ENCODE measurements around the gene ANGPTL5. TPM values are rescaled to one million over a fixed set of nuclear protein-coding genes. Genes with fewer than 3 reads are reported as not detected.

Gene ANGPTL5
- total RNA-seq, 2 experiments from 2014 or later, result not detected

DNA sequence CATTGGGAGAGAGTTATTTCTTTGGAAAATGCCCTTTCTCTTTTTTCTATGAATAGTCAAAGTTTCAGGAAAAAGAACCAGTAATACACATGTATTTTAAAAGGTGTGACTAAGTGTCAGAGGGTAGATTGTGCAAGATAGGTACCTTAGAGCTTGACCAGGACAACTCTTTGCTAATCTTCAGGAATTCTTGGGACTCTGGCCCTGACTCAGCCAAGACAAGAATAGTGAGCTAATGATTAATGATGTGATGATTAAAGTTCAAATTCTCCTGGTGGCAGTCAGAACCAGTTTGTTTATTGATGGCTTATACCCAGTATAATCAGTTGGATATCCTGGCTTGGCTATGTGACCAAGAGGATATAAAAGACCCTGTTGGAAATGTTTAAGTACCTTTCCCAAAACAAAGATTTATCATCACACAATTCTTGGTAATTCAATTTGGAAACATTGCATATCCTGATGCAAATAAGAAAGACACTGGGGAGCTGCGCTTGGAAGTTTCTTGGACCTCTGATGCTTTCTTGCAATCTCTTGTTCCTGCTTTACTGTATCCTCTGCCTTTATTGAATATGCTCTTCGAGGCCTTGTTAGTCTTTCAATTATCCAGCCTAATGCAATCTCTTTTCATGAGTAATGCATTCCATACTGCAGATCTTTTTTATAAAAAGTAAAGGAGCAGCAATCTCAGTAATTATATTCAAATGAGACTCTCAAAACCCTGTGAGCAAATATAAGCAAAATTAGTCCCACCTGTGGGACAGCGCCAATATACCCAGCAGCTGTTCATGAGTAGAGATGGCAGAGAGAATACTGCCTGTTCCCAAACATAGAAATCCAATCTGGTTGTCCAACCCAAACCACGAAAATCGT lies 49.5 kb downstream of the ANGPTL5 start:
- no peaks in the 10 kb centered on the region for H3K4me1 Mint-ChIP-seq (ENCODE audit: low read depth)
- CTCF ChIA-PET, result interaction anchor here (0.9 kb wide), 1 partner anchor 139 kb away, joined by 3 read pairs; no protein-coding TSS in a partner anchor
- H3K27ac Mint-ChIP-seq, result no peak overlapping the region
- H3K9me3 Mint-ChIP-seq, result no peaks in the 10 kb centered on the region
- no peak for ATAC-seq
- TF ChIP-seq, protein P1, sequence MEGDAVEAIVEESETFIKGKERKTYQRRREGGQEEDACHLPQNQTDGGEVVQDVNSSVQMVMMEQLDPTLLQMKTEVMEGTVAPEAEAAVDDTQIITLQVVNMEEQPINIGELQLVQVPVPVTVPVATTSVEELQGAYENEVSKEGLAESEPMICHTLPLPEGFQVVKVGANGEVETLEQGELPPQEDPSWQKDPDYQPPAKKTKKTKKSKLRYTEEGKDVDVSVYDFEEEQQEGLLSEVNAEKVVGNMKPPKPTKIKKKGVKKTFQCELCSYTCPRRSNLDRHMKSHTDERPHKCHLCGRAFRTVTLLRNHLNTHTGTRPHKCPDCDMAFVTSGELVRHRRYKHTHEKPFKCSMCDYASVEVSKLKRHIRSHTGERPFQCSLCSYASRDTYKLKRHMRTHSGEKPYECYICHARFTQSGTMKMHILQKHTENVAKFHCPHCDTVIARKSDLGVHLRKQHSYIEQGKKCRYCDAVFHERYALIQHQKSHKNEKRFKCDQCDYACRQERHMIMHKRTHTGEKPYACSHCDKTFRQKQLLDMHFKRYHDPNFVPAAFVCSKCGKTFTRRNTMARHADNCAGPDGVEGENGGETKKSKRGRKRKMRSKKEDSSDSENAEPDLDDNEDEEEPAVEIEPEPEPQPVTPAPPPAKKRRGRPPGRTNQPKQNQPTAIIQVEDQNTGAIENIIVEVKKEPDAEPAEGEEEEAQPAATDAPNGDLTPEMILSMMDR (IDR thresholded peaks at IDR 0.05), result no peak
- intact Hi-C loops (cut with micrococcal nuclease), result no loop called here
- peaks cover 13% of the 10 kb centered on the region for H3K27me3 Mint-ChIP-seq
- no peak for DNase-seq
- H3K36me3 Mint-ChIP-seq (ENCODE audit: low read depth), result no peaks in the 10 kb centered on the region
- no peak overlapping the region for H3K4me3 Mint-ChIP-seq
- POLR2A ChIA-PET, result no interaction called here

- Mint-ChIP-seq H3K27ac (no peak overlapping the region), H3K4me1 (ENCODE audit: low read depth) (no peaks in the 10 kb centered on the region), H3K4me3 (no peak overlapping the region), H3K36me3 (ENCODE audit: low read depth) (no peaks in the 10 kb centered on the region), H3K27me3 (peaks cover 14% of the 10 kb centered on the region), H3K9me3 (no peaks in the 10 kb centered on the region)
- POLR2A ChIA-PET, result no interaction called here
- DNase-seq, result no peak
- CTCF ChIA-PET, result interaction anchor here (0.6 to 3.4 kb wide), 4 partner anchors 16 to 801 kb away, joined by 3 to 22 read pairs (median 3); partner anchors contain the start of gene CEP126
- TF ChIP-seq, protein P1 (IDR thresholded peaks at IDR 0.05), result no peak
- ATAC-seq, result no peak
- intact Hi-C loops (cut with micrococcal nuclease), result no loop called here
Measured at GRCh38 chr11:101864098-101864497, 52.2 kb downstream of the ANGPTL5 start.

- H3K36me3 Mint-ChIP-seq (ENCODE audit: low read depth), result no peaks in the 10 kb centered on the region
- H3K4me1 Mint-ChIP-seq (ENCODE audit: low read depth), result no peaks in the 10 kb centered on the region
- ChIA-PET POLR2A (no interaction called here), CTCF (interaction anchor here (3.4 kb wide), 1 partner anchor 144 kb away, joined by 22 read pairs; no protein-coding TSS in a partner anchor)
- H3K27ac Mint-ChIP-seq, result no peak overlapping the region
- no peaks in the 10 kb centered on the region for H3K9me3 Mint-ChIP-seq
- DNase-seq (no peak), ATAC-seq (no peak)
- TF ChIP-seq, protein P1 (IDR thresholded peaks at IDR 0.05), result no peak
- intact Hi-C loops (cut with micrococcal nuclease), result no loop called here
- peaks cover 13% of the 10 kb centered on the region for H3K27me3 Mint-ChIP-seq
- H3K4me3 Mint-ChIP-seq, result no peak overlapping the region
Measured at GRCh38 chr11:101863361-101863760, 53.0 kb downstream of the ANGPTL5 start.

DNA sequence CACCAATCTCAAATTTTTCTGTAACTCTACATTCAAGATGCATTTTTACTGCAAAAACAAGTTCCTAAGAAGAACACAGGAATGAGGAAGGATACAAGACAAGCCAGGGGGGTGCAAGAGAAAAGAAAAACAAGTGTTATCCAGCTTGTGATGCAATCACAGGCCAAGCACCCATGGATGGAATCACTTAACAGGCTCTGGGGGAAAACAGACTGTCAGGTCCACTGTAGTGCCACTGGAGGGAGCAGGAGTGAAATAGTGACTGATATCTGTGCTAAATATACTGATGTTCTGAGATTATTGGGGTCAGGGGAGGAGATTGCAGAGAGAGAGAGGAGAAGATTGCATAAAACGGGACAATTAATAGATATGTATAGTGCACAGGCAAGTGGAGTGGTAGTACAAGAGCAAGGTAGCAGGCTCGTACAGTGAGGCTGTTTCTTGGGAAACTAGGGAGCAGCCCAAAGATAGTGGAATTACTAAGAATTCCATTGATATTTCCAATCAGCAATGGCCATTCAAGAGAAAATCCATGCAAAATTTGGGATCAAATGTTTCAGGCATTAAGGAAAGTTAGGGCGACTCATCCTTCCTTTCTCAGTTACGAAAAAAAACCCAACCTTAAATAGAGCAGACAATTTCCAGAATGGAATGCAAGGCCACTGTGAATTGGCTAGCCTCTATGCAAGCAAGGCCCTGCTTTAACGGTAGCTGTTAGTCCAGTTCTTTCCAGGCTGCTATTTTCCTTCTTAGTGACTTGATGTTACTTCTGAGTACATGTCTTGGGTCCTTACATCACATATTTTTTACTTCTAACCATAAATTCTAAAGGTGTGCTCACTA lies 53.7 kb downstream of the ANGPTL5 start:
- CTCF ChIA-PET, result interaction anchor here (0.8 to 3.4 kb wide), 7 partner anchors 14 to 145 kb away, joined by 3 to 123 read pairs (median 5); no protein-coding TSS in a partner anchor

More for the DNA sequence above, 53.7 kb downstream of the ANGPTL5 start:
- H3K27ac Mint-ChIP-seq, result no peak overlapping the region
- intact Hi-C loops (cut with micrococcal nuclease), result no loop called here
- no peaks in the 10 kb centered on the region for H3K36me3 Mint-ChIP-seq (ENCODE audit: low read depth)
- H3K4me1 Mint-ChIP-seq (ENCODE audit: low read depth), result no peaks in the 10 kb centered on the region
- no peak overlapping the region for H3K4me3 Mint-ChIP-seq
- no peaks in the 10 kb centered on the region for H3K9me3 Mint-ChIP-seq
- POLR2A ChIA-PET, result no interaction called here
- peaks cover 13% of the 10 kb centered on the region for H3K27me3 Mint-ChIP-seq
- TF ChIP-seq, protein P1 (IDR thresholded peaks at IDR 0.05), result no peak
- no peak for DNase-seq
- no peak for ATAC-seq

Measured in activated CD8-positive, alpha-beta T cell treated with anti-CD3 and anti-CD28 coated beads for 36 hours (primary cell).